Umbilical cord (tissue), 2 donors: Measurements from ENCODE around the gene CHD9. TPM values are rescaled to one million over a fixed set of nuclear protein-coding genes. Genes with fewer than 3 reads are reported as not detected.
"Not testable (repeated sequence)": the region's sequence is repeated elsewhere in the genome, so short reads cannot be mapped to it uniquely, and the experiment has no call there.

Experiments
- DNase-seq: peaks from one replicate; pipeline ENCODE4 v3.0.0-alpha.2; 2015; ENCODE audit warnings: low spot score
- total RNA-seq: library from RNA; depleted of rRNA; stranded (reverse); fragments of >200 nt; gene quantifications from one replicate; pipeline ENCODE4 v1.2.3, GENCODE V29; 2014; ENCODE audit warnings: low replicate concordance; ENCODE audit not compliant: insufficient read depth

The CHD9 gene
- total RNA-seq, 1 donor from 2014 or later = 159 TPM

DNA sequence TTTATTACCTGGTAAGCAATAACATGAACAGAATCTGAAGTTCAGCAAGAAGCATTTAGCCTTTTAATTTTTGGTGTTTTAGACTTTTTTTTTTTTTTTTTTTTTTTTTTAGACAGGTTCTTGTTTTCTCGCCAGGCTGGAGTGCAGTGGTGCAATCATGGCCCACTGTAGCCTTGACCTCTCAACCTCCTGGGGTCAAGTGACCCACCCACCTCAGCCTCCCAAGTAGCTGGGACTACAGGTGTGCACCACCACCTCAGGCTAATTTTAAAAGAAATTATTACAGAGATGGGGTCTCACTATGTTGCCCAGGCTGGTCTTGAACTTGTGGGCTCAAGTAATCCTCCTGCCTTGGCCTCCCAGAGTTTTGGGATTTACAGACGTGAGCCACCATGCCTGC, 206.5 kb downstream of the CHD9 start:
- DNase-seq = no peak

DNA sequence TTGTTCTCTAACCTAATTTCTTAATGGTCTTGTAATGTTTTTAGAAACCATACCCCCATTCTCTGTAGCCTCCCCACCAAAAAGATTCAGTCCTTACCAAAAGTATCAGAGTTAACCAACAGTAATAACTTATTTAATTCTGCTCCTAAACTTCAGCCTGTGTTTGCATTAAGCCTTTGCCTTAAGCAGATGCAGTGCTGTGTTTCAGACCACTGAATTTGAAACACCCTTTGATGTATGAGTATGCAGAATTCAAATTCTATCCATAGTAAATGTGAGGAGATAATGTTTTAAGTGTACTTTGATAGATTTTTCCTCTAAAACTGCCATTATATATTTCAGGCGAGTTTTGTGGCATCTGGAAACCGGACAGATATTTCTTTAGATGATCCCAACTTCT, 207.9 kb downstream of the CHD9 start:
- no peak for DNase-seq

DNA sequence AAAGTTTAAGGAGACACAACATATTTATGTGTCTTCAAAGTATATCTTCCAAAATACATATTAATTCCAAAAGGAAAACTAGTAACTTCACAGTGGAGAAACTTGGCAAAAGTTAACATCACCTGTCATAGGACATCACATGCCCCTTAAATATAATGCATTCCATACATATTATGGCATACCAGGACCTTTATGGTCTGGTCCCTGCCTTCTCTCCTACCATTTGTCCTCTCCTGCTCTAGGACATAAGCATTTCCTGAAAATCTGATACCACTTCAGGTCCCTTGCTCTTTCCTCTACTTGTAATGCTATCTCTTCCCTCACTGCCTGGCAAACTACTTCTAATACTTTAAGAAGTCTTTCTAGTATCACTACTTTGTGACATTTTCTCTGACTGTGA, 211.4 kb downstream of the CHD9 start:
- no peak for DNase-seq

DNA sequence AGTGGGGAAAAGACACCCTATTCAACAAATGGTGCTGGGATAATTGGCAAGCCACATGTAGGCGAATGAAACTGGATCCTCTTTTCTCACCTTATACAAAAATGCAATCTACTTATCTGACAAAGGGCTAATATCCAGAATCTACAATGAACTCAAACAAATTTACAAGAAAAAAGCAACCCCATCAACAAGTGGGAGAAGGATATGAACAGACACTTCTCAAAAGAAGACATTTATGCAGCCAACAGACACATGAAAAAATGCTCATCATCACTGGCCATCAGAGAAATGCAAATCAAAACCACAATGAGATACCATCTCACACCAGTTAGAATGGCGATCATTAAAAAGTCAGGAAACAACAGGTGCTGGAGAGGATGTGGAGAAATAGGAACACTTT, 223.7 kb downstream of the CHD9 start:
- DNase-seq = not testable (repeated sequence)

DNA sequence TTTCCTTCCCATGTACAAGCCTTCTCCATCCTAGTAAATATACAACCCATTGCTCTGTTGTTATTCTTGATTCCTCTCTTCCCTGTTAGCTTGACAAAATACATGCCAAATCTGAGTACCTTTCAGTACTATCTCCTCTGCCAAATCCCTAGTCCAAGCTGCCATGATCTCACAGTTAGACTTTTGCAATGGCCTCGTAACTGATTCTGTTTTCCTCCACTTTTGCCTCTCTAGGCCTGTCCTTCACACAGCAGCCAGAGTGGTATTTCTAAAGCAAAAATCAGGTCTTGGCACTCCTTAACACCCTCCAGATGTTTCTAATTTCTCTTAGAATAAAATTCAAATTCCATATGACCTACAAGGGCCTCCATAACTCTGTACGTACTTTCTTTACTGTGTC, 226.5 kb downstream of the CHD9 start:
- no peak for DNase-seq

DNA sequence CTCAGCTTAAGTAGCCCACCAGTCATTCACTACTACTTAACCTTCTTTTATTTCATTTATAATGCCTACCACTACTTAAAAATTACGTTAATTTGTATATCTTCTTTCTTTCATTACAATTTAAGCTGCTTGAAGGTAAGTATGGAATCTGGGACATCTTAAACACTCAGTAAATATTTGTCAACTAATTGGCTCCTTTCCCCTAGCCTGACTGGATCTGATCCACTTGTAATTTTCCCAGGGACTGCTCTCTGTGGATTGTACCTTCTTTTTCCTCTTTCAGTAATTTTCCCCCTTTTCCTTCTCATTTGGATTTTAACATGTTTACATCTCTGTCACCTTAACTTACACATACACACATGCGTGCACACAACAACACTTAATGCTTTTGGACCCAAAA, 227.1 kb downstream of the CHD9 start:
- no peak for DNase-seq

DNA sequence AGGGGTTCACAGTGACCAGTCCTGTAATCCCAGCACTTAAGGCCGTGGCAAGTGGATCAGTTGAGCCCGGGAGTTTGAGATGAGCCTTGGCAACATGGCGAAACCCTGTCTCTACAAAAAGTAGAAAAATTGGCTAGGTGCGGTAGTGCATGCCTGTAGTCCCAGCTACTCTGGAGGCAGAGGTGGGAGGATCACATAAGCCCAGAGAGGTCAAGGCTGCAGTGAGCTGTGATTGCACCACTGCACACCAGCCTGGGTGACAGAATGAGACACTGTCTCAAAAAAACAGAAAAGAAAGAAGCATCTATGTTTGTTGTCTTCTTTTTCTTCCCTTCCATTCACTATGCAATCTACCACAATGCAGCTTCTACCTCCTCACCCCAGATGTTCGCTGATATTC, 227.5 kb downstream of the CHD9 start:
- DNase-seq = no peak

DNA sequence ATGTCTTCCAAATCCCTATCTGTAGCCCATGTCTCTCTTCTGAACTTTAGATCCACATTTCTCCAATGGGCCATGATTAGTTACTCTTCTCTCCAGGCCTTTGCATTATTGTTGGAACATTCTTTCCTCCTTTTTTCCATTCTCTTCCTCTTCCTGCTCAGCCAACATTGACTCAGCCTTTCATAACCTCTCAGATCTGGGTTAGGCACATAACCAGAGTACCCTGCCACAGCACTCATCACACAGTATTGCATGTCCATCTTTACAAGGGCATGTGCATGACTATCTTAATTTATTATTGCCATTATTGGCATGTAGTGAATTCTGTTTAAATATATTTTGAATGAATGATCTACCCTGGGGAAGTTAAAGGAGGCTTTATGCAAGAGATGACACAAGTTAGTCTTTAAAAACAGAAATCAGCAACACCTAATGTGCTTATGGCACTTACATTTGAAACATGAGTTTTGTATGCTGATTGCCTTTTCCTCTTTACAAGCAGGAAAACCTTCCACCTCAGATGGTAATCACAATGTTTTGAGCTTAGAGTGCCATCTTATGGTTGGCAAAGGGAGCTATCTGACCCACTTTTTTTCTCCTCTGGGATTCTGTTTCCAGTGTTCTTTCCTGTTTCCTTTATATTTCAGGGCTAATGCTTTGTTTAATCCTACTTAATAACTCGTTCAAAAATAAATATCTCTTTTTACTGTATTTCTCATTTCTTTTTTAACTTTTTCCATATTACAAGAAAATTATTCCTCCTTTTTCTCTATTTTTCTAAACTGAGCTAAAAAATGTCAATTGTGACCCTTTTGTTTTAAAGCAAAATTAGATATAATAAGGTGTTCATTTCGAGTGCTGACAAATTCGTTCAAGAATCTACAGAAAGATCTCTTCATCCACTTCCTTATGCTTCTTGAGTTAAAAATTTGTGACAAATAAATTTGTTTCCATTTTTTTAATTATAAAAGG, 228.5 kb downstream of the CHD9 start:
- peak; percentile 26 for DNase-seq

DNA sequence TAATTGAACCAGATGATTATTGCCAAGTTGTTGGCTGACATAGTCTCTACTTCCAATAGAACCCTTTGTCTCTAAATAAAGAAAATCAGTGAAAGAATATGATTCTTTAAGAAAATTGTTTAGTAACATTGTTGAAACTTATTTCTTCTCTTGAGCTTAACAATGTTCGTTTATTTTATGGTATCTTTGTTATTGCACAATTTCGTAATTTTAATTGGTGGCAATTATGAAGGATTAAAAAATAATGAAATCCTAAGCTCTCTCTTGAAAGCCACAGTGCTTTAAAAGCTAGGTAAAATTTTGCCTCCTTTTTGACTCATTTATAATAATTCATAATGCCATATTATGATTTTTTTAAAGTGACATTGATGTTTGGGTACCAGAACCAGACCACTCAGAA, 230.4 kb downstream of the CHD9 start:
- no peak for DNase-seq

DNA sequence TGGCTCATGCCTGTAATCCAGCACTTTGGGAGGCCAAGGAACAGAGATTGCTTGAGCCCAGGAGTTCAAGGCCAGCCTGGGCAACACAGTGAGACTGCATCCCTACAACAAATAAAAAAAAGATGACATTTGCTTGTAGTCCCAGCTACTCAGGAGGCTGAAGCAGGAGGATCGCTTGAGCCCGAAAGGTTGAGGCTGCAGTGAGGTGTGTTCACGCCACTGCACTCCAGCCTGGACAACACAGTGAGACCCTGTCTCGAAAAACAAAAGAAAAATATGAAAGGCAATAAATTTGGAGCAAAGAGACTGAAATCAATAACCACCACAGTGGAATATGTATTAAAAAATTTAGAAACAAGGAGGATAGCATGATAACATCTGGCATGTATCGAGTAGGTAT, 235.7 kb downstream of the CHD9 start:
- no peak for DNase-seq

DNA sequence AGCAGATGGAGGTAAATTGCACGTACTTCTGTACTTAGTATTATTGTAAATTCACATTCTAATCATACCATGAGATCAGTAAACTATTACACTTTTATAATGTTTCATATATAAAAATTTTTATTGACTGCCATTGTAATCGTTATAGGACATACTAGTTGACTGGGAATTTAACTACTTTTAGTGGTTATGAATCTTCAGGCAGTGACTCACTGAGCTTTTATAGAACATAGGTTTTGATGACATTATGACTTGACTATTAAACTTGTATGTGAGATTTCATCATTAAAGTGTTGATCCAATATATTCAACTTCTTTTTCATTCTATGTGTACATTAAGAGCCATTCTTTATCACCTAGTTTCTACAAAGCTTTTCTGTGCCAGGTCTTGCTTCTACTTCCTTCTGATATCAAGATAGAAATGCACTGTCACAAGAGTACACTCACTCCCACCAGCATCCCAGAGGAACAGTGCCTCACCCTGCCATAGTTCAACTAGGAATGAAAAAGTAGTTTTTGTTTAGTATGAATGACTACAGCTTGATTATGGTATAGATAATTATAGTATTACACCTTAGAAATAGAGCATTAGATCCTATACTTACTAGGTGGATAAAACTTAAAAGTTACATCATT, 237.1 kb downstream of the CHD9 start:
- DNase-seq = no peak

DNA sequence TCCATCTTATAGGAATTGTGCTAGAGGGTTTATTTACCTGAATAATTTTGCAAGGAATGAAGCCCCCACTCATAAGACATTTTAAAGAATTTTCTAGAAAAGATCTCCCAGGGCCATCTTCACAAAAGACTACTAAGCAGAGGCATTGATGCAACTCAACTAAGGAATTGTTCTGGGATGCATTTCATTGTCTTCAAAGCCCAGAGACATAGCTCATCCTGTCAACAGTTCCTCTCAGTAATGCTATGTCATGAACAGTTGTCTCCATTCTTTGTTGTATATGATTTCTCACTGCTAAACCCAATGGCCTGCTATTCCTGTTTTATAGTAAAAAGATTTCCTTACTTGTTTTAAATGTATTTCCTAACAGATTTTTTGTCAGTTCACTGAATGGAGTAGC, 242.7 kb downstream of the CHD9 start:
- DNase-seq = no peak

DNA sequence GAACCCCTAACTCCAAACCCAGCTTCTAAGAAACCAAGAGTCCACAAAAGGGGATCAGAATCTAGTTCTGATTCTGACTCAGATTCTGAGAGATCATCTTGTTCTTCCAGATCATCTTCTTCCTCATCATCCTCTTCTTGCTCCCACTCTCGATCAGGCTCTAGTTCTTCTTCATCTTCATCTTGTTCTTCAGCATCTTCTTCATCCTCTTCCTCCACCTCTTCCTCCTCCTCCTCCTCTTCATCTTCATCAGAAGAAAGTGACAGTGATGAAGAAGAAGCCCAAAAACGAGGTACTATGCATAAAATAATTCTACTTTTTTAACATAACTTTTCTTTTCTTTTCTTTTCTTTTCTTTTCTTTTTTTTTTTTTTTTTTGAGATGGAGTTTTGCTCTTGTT, 249.5 kb downstream of the CHD9 start:
- DNase-seq = no peak

DNA sequence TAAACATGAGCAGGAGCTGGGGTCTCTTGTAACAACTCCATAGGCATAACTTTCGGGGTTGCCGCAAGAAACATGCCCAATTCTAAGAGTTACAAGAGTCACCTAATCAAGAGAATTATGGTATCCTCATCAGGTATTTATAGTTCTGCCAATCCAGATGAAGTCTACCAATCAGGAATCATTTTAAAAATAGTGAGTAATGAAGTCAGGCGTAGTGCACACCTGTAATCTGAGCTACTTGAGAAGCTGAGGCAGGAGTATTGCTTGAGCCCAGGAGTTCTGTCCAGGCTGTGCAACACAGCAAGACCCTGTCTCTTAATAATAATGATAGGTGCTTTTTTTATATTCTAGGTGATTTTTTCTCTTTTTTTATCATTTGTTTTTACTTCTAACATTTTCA, 251.0 kb downstream of the CHD9 start:
- no peak for DNase-seq

DNA sequence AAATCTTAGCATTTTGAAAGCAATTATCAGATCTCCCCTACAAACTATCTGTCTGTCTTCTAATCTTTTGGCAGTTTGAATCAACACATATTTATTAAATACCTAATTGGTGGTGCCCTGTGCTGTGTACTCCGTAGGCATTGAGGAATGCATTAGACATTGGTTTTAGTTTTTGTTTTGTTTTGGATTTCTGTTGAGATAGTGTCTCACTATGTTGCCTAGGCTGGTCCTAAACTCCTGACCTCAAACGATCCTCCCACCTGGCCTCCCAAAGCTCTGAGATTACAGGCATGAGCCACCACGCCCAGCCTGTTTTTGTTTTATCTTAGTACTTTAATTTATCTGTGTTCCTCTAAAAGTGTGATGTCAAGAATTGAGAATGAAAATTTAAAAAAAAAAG, 254.7 kb downstream of the CHD9 start:
- no peak for DNase-seq

DNA sequence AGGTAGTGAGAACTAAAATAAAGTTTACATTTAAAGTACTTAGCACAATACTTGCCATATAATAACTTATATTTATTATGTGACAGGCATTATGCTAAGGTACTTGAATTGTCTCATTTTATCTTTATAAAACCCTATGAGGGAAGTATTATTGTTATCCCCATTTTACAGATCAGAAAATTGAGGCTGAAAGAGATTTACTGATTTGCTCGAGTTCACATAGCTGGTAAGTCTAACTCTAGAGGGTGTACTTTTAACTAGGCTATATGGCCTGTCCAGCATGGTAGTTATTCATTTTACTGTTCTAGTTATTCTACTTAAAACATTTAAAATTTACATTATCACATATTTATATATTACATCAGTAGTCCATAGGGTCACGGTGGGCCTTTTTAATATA, 266.2 kb downstream of the CHD9 start:
- no peak for DNase-seq

DNA sequence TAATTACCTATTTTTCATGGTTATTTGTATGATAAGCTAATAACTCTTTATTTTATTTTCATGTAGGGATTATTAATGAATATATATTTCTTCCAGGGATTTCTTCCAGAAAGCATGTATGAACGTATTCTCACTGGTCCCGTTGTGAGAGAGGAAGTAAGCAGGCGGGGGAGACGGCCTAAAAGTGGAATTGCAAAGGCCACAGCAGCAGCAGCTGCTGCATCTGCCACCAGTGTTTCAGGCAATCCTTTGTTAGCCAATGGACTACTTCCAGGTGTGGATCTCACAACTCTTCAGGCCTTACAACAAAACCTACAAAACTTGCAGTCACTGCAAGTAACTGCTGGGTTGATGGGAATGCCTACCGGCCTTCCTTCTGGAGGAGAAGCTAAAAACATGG, 269.1 kb downstream of the CHD9 start:
- no peak for DNase-seq

DNA sequence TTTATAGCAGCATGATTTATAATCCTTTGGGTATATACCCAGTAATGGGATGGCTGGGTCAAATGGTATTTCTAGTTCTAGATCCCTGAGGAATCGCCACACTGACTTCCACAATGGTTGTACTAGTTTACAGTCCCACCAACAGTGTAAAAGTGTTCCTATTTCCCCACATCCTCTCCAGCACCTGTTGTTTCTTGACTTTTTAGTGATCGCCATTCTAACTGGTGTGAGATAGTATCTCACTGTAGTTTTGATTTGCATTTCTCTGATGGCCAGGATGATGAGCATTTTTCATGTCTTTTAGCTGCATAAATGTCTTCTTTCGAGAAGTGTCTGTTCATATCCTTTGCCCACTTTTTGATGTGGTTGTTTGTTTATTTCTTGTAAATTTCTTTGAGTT, 276.2 kb downstream of the CHD9 start:
- DNase-seq = not testable (repeated sequence)

DNA sequence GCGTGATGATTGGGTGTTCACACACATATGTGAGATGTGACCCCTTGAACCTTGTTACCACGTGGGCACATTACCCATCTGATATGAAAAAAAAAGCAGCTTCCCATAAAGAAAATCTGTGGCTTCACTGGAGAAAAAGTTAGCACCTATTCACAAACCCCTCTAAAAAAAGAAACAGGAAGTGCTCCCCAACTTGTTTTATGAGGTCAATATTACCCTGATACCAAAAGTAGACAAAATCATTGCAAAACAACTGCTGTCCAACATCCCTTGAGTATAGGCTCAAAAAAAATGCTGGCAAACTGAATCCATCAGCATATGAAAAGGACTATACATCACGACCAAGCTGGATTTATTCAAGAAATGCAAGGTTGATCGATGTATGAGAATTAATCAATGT, 279.8 kb downstream of the CHD9 start:
- no peak for DNase-seq

DNA sequence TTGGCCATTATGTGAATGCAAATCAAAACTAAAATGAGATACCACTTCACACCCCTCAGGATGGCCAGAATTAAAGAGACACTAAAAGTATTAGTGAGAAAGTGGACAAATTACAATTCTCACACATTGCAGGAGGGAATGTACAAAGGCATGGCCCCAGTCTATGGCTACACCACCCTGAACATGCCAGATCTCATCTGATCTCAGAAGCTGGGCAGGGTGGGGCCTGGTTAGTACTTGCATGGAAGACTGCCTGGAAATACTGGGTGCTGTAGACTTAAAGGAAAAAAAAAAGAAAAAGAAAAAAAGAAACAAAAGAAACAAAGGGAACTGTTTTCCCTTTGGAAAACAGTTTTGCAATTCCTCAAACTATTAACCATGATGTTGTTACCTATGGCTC, 282.5 kb downstream of the CHD9 start:
- DNase-seq = no peak

DNA sequence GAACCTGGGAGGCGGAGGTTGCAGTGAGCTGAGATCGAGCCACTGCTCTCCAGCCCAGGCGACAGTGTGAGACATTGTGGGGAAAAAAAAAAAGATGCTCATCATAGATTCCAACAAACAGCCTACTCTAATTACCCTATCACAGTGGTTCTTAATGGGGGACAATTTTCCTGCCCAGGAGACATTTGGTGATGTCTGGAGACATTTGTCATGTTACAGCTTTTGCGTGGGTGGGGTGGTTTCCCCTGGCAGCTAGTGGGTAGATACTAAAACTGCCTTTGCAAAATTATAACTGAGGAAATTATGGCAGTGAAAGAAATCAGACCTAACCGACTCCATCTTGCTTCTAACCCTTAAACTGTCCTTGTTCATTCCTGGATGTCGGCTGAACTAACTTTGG, 287.0 kb downstream of the CHD9 start:
- DNase-seq = no peak

DNA sequence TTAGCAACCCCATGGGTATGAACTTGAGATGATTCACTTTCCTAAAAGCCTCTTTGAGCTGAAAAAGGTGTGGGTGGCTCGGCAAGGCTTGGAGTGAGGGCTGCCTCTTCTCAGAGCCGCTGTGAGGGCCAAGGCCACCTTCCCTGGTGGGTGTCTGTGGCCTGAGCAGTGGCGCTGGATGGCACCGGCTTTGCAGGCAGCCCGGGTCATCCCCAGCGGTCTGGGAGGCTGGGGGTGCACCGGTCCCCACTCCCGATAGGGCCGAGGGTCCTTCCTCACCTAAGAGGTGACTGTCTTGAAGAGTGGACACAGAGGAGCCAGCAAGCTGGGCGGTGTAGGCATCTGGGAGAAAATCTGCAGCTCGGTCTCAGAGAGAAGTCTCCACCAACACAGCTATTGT, 300.3 kb downstream of the CHD9 start:
- no peak for DNase-seq

DNA sequence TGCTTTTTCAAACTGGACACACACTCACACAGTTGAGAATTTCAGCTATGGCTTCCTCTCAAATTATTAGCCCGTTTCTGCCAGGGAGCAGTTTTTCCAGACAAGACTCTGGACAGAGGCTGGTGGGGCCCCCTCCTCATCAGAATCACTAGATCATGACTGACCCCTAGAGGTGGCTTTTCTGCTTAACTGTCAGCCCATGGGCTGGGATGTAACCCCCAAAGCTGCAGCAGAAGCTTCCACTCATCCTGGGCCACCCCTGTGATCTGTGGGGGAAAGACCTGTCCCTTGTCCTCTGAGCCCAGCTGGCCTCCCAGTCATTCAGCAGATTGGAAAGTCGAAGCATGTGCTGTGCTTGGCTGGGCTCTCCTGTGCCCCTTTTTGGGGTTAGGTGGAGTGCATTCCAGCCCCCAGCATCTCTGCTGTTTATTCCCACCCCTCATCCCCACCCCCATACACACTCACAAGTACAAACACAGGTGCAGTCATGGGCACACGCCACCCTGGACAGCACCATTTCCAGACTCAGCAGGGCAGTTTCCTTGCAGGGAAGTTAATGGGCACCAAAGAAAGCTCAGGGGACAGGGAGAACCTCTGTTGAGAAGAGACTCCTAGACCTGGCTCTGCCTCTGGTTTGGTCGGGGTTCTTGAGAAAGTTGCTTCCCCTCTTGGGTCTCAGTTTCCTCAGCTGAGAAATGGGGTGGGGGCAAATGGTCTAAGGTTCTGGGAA, 301.9 kb downstream of the CHD9 start:
- no peak for DNase-seq
